GM19324 (cell line): ENCODE results near the gene CHP1.
"Not testable (repeated sequence)": the region's sequence is repeated elsewhere in the genome, so short reads cannot be mapped to it uniquely, and the experiment has no call there.

Experiments used
- ATAC-seq: cut with Tn5 transposase; IDR thresholded peaks from one replicate; pipeline ENCODE4 v1.9.1; 2021; ENCODE audit warnings: mild to moderate bottlenecking, moderate library complexity; ENCODE audit not compliant: unreplicated experiment, low FRiP score

Gene CHP1

GRCh38 chr15:41254560-41254959 is 23.5 kb downstream of the CHP1 start:
- no peak for ATAC-seq

- ATAC-seq, result no peak
Observed at GRCh38 chr15:41256103-41256502, 25.0 kb downstream of the CHP1 start.

- no peak for ATAC-seq
Observed at GRCh38 chr15:41256577-41257038, 25.5 kb downstream of the CHP1 start.

- no peak for ATAC-seq
Observed at GRCh38 chr15:41258750-41259471, 27.8 kb downstream of the CHP1 start.

GRCh38 chr15:41259546-41260189 is 28.6 kb downstream of the CHP1 start:
- no peak for ATAC-seq

GRCh38 chr15:41260924-41261323 is 29.9 kb downstream of the CHP1 start:
- not testable (repeated sequence) for ATAC-seq

GRCh38 chr15:41262571-41262970 is 31.5 kb downstream of the CHP1 start:
- no peak for ATAC-seq

GRCh38 chr15:41263891-41264351 is 32.9 kb downstream of the CHP1 start:
- no peak for ATAC-seq

- no peak for ATAC-seq
Observed at GRCh38 chr15:41269887-41270286, 38.8 kb downstream of the CHP1 start.

- ATAC-seq, result no peak
Observed at GRCh38 chr15:41276831-41277230, 45.8 kb downstream of the CHP1 start.

- ATAC-seq, result no peak
Observed at GRCh38 chr15:41278319-41278718, 47.3 kb downstream of the CHP1 start.

- no peak for ATAC-seq
Observed at GRCh38 chr15:41279535-41280283, 48.6 kb downstream of the CHP1 start.

- ATAC-seq, result no peak
Observed at GRCh38 chr15:41281236-41281635, 50.2 kb downstream of the CHP1 start.

- not testable (repeated sequence) for ATAC-seq
Observed at GRCh38 chr15:41282436-41282835, 51.4 kb downstream of the CHP1 start.

- not testable (repeated sequence) for ATAC-seq
Observed at GRCh38 chr15:41282980-41283652, 52.0 kb downstream of the CHP1 start.

GRCh38 chr15:41283653-41284426 is 52.8 kb downstream of the CHP1 start:
- ATAC-seq, result peak; percentile 95

GRCh38 chr15:41284427-41285177 is 53.5 kb downstream of the CHP1 start:
- ATAC-seq, result peak; percentile 5

GRCh38 chr15:41285285-41285684 is 54.2 kb downstream of the CHP1 start:
- no peak for ATAC-seq

- no peak for ATAC-seq
Observed at GRCh38 chr15:41286665-41287333, 55.7 kb downstream of the CHP1 start.
